ENCODE data around the gene INKA2. TPM values are rescaled to one million over a fixed set of nuclear protein-coding genes. Genes with fewer than 3 reads are reported as not detected.

Gene INKA2
- total RNA-seq, 1 experiment from 2014 or later = 0.54 TPM

DNA sequence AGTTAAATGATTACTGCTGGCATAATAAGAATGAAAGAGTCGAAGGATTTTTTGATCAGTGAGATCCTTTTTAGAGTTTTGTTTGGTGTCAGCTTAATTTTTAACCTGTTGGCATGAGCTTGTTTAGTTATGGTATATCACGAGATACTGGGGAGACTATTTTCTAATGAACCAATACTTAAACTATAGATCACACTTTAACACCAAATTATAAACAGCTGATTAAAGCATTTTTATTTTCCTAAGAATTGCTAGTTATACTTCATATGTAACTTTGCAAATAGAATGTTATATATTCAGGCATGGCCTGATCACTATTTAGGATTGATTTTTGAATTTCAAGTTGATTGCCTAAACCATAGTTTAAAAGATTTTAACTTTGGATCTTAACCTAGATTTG, 22.5 kb upstream of the INKA2 start:
- intact Hi-C loops (cut with micrococcal nuclease; ENCODE audit: unreplicated experiment) (no loop called here), in situ Hi-C loops (cut with HindIII; ENCODE audit: low pct_unique_long_range_greater_than_20kb, low sequenced_read_pairs) (no loop called here)
- no peak for DNase-seq (ENCODE audit: low read depth, low spot score)
- ChIA-PET POLR2A (no interaction called here), CTCF (no interaction called here)
- H3K4me3 ChIP-seq (ENCODE audit: low read depth in 2 of 2, low read length in 2 of 2) = no peak overlapping the region
- no peaks in the 10 kb centered on the region for H3K9me3 ChIP-seq (ENCODE audit: control insufficient read depth, insufficient read depth, low read depth, low read length)
- no peak overlapping the region for H3K27ac ChIP-seq (ENCODE audit: low read length)
- peaks cover 32% of the 10 kb centered on the region for H3K36me3 ChIP-seq (ENCODE audit: control insufficient read depth, insufficient read depth, low read length)
- no peaks in the 10 kb centered on the region for H3K27me3 ChIP-seq (ENCODE audit: control insufficient read depth, insufficient read depth, low read length)
- BruUV-seq (replicated peaks) = no TSS peak
- ATAC-seq = no peak
- H3K4me1 ChIP-seq (ENCODE audit: control insufficient read depth, insufficient read depth, low read length) = no peaks in the 10 kb centered on the region
- TF ChIP-seq SIN3A (IDR thresholded peaks at IDR 0.05; ENCODE audit: borderline replicate concordance, insufficient read depth, low read depth, low read length) (no peak), POLR2AphosphoS5 (IDR thresholded peaks at IDR 0.05; ENCODE audit: low read depth, low read length) (no peak), TCF7L2 (IDR thresholded peaks at IDR 0.05; ENCODE audit: low read depth, low read length) (no peak)
- TF ChIP-seq, protein P1, sequence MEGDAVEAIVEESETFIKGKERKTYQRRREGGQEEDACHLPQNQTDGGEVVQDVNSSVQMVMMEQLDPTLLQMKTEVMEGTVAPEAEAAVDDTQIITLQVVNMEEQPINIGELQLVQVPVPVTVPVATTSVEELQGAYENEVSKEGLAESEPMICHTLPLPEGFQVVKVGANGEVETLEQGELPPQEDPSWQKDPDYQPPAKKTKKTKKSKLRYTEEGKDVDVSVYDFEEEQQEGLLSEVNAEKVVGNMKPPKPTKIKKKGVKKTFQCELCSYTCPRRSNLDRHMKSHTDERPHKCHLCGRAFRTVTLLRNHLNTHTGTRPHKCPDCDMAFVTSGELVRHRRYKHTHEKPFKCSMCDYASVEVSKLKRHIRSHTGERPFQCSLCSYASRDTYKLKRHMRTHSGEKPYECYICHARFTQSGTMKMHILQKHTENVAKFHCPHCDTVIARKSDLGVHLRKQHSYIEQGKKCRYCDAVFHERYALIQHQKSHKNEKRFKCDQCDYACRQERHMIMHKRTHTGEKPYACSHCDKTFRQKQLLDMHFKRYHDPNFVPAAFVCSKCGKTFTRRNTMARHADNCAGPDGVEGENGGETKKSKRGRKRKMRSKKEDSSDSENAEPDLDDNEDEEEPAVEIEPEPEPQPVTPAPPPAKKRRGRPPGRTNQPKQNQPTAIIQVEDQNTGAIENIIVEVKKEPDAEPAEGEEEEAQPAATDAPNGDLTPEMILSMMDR (IDR thresholded peaks at IDR 0.05) = no peak
- TF ChIP-seq, protein P2, sequence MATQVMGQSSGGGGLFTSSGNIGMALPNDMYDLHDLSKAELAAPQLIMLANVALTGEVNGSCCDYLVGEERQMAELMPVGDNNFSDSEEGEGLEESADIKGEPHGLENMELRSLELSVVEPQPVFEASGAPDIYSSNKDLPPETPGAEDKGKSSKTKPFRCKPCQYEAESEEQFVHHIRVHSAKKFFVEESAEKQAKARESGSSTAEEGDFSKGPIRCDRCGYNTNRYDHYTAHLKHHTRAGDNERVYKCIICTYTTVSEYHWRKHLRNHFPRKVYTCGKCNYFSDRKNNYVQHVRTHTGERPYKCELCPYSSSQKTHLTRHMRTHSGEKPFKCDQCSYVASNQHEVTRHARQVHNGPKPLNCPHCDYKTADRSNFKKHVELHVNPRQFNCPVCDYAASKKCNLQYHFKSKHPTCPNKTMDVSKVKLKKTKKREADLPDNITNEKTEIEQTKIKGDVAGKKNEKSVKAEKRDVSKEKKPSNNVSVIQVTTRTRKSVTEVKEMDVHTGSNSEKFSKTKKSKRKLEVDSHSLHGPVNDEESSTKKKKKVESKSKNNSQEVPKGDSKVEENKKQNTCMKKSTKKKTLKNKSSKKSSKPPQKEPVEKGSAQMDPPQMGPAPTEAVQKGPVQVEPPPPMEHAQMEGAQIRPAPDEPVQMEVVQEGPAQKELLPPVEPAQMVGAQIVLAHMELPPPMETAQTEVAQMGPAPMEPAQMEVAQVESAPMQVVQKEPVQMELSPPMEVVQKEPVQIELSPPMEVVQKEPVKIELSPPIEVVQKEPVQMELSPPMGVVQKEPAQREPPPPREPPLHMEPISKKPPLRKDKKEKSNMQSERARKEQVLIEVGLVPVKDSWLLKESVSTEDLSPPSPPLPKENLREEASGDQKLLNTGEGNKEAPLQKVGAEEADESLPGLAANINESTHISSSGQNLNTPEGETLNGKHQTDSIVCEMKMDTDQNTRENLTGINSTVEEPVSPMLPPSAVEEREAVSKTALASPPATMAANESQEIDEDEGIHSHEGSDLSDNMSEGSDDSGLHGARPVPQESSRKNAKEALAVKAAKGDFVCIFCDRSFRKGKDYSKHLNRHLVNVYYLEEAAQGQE (IDR thresholded peaks at IDR 0.05; ENCODE audit: insufficient read depth in 1 of 2, low read depth in 2 of 2, low read length in 1 of 2) = no peak

DNA sequence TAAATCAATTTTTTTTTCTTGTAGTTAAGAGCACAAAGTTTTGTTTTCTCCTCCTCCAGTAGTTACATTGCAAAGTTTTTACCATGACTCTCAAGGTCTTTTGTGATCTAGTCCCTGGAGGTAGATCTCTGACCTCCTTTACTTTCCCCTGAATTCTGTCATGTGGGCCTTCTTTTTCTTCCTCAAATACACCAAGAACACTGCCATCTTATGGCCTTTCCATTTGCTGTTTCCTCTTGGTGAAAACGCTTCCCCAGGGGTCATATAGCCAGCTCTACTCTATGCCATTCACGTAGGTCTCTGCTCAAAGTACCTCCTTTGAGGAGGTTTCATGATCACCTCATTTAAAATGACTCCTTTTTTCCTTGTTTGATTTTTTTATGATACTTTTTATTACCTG, 19.2 kb upstream of the INKA2 start:
- no peaks in the 10 kb centered on the region for H3K9me3 ChIP-seq (ENCODE audit: control insufficient read depth, insufficient read depth, low read depth, low read length)
- no peak for ATAC-seq
- no peak overlapping the region for H3K27ac ChIP-seq (ENCODE audit: low read length)
- H3K4me1 ChIP-seq (ENCODE audit: control insufficient read depth, insufficient read depth, low read length) = peaks cover 3% of the 10 kb centered on the region; the same call in 1 of the 2 replicates
- DNase-seq (ENCODE audit: low read depth, low spot score) = no peak
- TF ChIP-seq POLR2AphosphoS5 (IDR thresholded peaks at IDR 0.05; ENCODE audit: low read depth, low read length) (no peak), TCF7L2 (IDR thresholded peaks at IDR 0.05; ENCODE audit: low read depth, low read length) (no peak), SIN3A (IDR thresholded peaks at IDR 0.05; ENCODE audit: borderline replicate concordance, insufficient read depth, low read depth, low read length) (no peak)
- TF ChIP-seq, protein P2 (IDR thresholded peaks at IDR 0.05; ENCODE audit: insufficient read depth in 1 of 2, low read depth in 2 of 2, low read length in 1 of 2) = no peak
- TF ChIP-seq, protein P1 (IDR thresholded peaks at IDR 0.05) = peak; percentile 11; the same call in 1 of the 2 replicates
- no peak overlapping the region for H3K4me3 ChIP-seq (ENCODE audit: low read depth in 2 of 2, low read length in 2 of 2)
- intact Hi-C loops (cut with micrococcal nuclease; ENCODE audit: unreplicated experiment) (loop anchor here (10.0 kb wide), 1 partner anchor 254 kb away; the partner anchor contains the start of genes ADORA3 and TMIGD3), in situ Hi-C loops (cut with HindIII; ENCODE audit: low pct_unique_long_range_greater_than_20kb, low sequenced_read_pairs) (no loop called here)
- H3K27me3 ChIP-seq (ENCODE audit: control insufficient read depth, insufficient read depth, low read length) = no peaks in the 10 kb centered on the region
- TSS peak; percentile 46 for BruUV-seq (replicated peaks)
- CTCF ChIA-PET = no interaction called here
- peaks cover 32% of the 10 kb centered on the region for H3K36me3 ChIP-seq (ENCODE audit: control insufficient read depth, insufficient read depth, low read length)
- POLR2A ChIA-PET = no interaction called here

Measured in Panc1 (cell line).